T-helper 2 cell treated with Interferon-gamma antibody and Interleukin-4, amounts not matched to agents 5 μg/mL and 100 μg/mL, for 36 hours (primary cell): ENCODE results near the gene DLST.

Source experiments
- DNase-seq: peaks from one replicate; pipeline ENCODE4 v3.0.0; 2021; ENCODE audit warnings: low spot score
- H3K27ac Mint-ChIP-seq: one replicate; pipeline ENCODE4 v1.8.0; 2021; ENCODE audit warnings: mild to moderate bottlenecking, mixed read lengths
- H3K27me3 Mint-ChIP-seq: one replicate; pipeline ENCODE4 v1.8.0; 2021; ENCODE audit warnings: low read depth, mixed read lengths
- H3K36me3 Mint-ChIP-seq: one replicate; pipeline ENCODE4 v1.8.0; 2021; ENCODE audit warnings: low read depth, mixed read lengths
- H3K4me1 Mint-ChIP-seq: one replicate; pipeline ENCODE4 v1.8.0; 2021; ENCODE audit warnings: low read depth, mixed read lengths
- H3K4me3 Mint-ChIP-seq: one replicate; pipeline ENCODE4 v1.8.0; 2022; ENCODE audit warnings: mild to moderate bottlenecking, moderate library complexity, mixed read lengths
- H3K9me3 Mint-ChIP-seq: one replicate; pipeline ENCODE4 v1.8.0; 2021; ENCODE audit warnings: mixed read lengths

DLST gene

GRCh38 chr14:74911704-74912103 lies 30.0 kb downstream of the DLST start:
- H3K27me3 Mint-ChIP-seq = no peaks in the 10 kb centered on the region
- H3K27ac Mint-ChIP-seq = no peak overlapping the region
- DNase-seq = no peak
- no peaks in the 10 kb centered on the region for H3K9me3 Mint-ChIP-seq
- no peaks in the 10 kb centered on the region for H3K4me1 Mint-ChIP-seq
- no peak overlapping the region for H3K4me3 Mint-ChIP-seq
- no peaks in the 10 kb centered on the region for H3K36me3 Mint-ChIP-seq

DNA sequence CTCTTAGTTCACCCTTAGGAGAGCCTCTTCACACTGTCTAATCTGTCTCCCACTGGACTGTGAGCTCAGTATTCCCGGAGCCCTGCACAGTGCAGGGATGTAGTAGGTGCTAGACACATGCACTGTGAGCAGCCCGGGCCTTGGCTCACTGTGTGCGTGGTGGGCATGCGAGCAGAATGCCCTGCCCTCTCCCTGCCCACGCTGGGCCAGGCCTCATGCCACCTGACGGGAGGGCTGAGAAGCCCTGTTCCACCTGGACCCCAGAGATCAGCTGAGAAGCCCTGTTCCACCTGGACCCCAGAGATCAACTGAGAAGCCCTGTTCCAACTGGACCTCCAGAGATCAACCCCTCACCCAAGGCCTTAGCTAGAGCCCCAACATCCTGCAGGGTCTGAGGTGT lies 30.4 kb downstream of the DLST start:
- H3K27me3 Mint-ChIP-seq = no peaks in the 10 kb centered on the region
- peak overlapping the region; percentile 20 for H3K27ac Mint-ChIP-seq
- no peaks in the 10 kb centered on the region for H3K9me3 Mint-ChIP-seq
- no peak for DNase-seq
- H3K4me3 Mint-ChIP-seq = no peak overlapping the region
- H3K36me3 Mint-ChIP-seq = no peaks in the 10 kb centered on the region
- no peaks in the 10 kb centered on the region for H3K4me1 Mint-ChIP-seq

DNA sequence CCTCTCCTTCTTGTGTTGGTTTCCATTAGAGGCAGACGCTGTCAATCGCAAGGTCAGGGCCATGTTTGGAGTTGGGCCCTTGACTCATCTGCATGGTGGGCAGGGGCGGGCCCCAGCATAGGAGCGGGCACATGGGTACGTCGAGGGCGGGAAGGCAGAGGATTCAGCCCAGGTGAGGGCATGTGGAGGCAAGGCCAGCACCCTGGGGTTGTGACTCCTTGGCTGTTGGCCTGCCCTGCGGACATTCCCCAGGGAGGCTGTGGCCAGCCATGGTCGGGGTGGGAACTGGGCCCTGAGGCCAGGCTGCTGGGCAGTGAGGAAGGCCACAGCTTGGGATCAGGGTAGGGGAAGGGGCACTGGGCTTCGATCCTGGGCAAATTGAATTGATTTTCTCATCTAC lies 31.1 kb downstream of the DLST start:
- Mint-ChIP-seq H3K36me3 (no peaks in the 10 kb centered on the region), H3K27ac (no peak overlapping the region), H3K27me3 (no peaks in the 10 kb centered on the region), H3K4me3 (no peak overlapping the region), H3K9me3 (no peaks in the 10 kb centered on the region), H3K4me1 (no peaks in the 10 kb centered on the region)
- no peak for DNase-seq

GRCh38 chr14:74913393-74913910 lies 31.7 kb downstream of the DLST start:
- H3K4me3 Mint-ChIP-seq = no peak overlapping the region
- no peaks in the 10 kb centered on the region for H3K9me3 Mint-ChIP-seq
- H3K27ac Mint-ChIP-seq = no peak overlapping the region
- H3K36me3 Mint-ChIP-seq = no peaks in the 10 kb centered on the region
- H3K27me3 Mint-ChIP-seq = no peaks in the 10 kb centered on the region
- DNase-seq = no peak
- H3K4me1 Mint-ChIP-seq = no peaks in the 10 kb centered on the region

GRCh38 chr14:74913986-74914573 lies 32.4 kb downstream of the DLST start:
- Mint-ChIP-seq H3K4me1 (no peaks in the 10 kb centered on the region), H3K9me3 (no peaks in the 10 kb centered on the region), H3K4me3 (no peak overlapping the region), H3K27ac (no peak overlapping the region), H3K27me3 (no peaks in the 10 kb centered on the region), H3K36me3 (no peaks in the 10 kb centered on the region)
- no peak for DNase-seq

DNA sequence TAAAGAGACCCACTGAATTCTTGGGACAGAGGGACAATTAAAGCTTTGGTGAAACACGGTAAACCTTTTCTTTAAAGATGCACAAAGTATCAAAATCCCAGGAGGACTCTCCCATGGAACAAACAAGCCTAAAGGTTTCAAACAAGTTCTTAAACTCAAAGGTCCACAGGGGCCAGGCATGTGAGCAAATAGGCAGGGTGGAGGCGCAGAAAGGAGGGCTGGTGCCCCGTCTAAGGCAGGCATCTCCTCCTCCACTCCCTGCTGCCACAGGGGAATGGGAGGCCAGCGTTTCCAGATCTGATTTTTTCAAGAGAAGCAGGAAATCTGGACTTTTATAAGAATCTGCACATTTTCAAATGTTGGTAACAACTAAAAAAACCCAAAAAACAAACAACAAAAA lies 33.7 kb downstream of the DLST start:
- H3K9me3 Mint-ChIP-seq = no peaks in the 10 kb centered on the region
- no peaks in the 10 kb centered on the region for H3K36me3 Mint-ChIP-seq
- no peaks in the 10 kb centered on the region for H3K4me1 Mint-ChIP-seq
- DNase-seq = no peak
- H3K27me3 Mint-ChIP-seq = no peaks in the 10 kb centered on the region
- no peak overlapping the region for H3K4me3 Mint-ChIP-seq
- no peak overlapping the region for H3K27ac Mint-ChIP-seq

- Mint-ChIP-seq H3K27ac (no peak overlapping the region), H3K36me3 (no peaks in the 10 kb centered on the region), H3K4me3 (no peak overlapping the region), H3K27me3 (no peaks in the 10 kb centered on the region), H3K4me1 (no peaks in the 10 kb centered on the region), H3K9me3 (no peaks in the 10 kb centered on the region)
- DNase-seq = no peak
Measured at GRCh38 chr14:74915826-74916225, 34.1 kb downstream of the DLST start.

GRCh38 chr14:74917178-74917543 lies 35.4 kb downstream of the DLST start:
- Mint-ChIP-seq H3K27ac (peak overlapping the region; percentile 31), H3K4me3 (no peak overlapping the region), H3K36me3 (no peaks in the 10 kb centered on the region), H3K4me1 (peaks cover 1% of the 10 kb centered on the region), H3K27me3 (no peaks in the 10 kb centered on the region), H3K9me3 (no peaks in the 10 kb centered on the region)
- DNase-seq = no peak

DNA sequence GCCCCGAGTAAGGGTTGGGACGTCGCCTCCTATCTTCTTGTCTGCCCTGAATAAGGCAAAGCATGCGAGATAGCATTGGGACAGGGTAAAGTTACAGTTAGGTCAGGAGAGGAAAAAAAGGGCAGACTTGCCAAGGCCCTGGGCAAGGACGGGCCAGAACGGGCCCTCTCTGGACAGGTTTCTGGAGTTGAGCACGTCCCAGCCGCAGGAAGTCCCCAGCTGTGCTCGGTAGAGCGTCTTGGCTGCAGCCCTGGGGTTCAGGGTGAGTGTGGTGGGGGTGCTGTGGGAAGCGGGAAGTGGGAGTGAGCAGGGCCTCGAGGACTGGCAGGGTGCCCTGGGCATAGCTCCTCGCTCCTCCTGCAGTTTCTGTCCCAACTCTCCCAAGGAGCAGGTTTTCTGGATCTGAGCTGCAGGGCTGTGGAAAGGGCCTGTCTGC lies 35.9 kb downstream of the DLST start:
- Mint-ChIP-seq H3K4me3 (no peak overlapping the region), H3K27me3 (no peaks in the 10 kb centered on the region), H3K4me1 (peaks cover 3% of the 10 kb centered on the region), H3K36me3 (no peaks in the 10 kb centered on the region), H3K9me3 (no peaks in the 10 kb centered on the region), H3K27ac (peak overlapping the region; percentile 31)
- DNase-seq = no peak

- no peak overlapping the region for H3K27ac Mint-ChIP-seq
- peaks cover 3% of the 10 kb centered on the region for H3K4me1 Mint-ChIP-seq
- no peaks in the 10 kb centered on the region for H3K36me3 Mint-ChIP-seq
- DNase-seq = no peak
- H3K9me3 Mint-ChIP-seq = no peaks in the 10 kb centered on the region
- no peaks in the 10 kb centered on the region for H3K27me3 Mint-ChIP-seq
- no peak overlapping the region for H3K4me3 Mint-ChIP-seq
Measured at GRCh38 chr14:74918380-74918779, 36.7 kb downstream of the DLST start.

GRCh38 chr14:74919421-74920165 lies 37.9 kb downstream of the DLST start:
- peaks cover 3% of the 10 kb centered on the region for H3K4me1 Mint-ChIP-seq
- H3K27me3 Mint-ChIP-seq = no peaks in the 10 kb centered on the region
- H3K36me3 Mint-ChIP-seq = no peaks in the 10 kb centered on the region
- H3K9me3 Mint-ChIP-seq = no peaks in the 10 kb centered on the region
- no peak overlapping the region for H3K4me3 Mint-ChIP-seq
- no peak for DNase-seq
- H3K27ac Mint-ChIP-seq = no peak overlapping the region

DNA sequence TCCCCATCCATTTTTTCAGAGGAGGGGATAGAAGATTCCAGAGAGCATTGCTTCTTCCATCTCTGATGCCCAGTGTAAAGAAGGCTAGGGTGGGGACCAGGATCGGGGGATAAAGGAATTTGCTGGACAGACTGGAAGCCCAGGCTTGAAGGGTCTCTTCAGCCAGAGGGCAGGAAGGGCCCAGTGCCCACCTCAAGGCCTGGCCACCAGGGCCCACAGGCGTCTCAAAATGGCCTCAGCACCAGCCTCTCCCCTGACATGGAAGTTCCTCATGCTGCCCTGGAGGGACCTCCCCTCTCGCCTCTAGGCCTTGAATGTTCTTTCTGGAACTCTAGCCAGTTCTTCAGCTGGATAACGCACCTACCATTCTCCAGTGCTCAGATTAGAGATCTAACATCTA lies 38.6 kb downstream of the DLST start:
- DNase-seq = no peak
- Mint-ChIP-seq H3K4me1 (peaks cover 3% of the 10 kb centered on the region), H3K27me3 (peaks cover 4% of the 10 kb centered on the region), H3K9me3 (no peaks in the 10 kb centered on the region), H3K36me3 (no peaks in the 10 kb centered on the region), H3K4me3 (no peak overlapping the region), H3K27ac (no peak overlapping the region)

GRCh38 chr14:74921053-74921620 lies 39.4 kb downstream of the DLST start:
- no peaks in the 10 kb centered on the region for H3K36me3 Mint-ChIP-seq
- DNase-seq = no peak
- peaks cover 4% of the 10 kb centered on the region for H3K27me3 Mint-ChIP-seq
- no peaks in the 10 kb centered on the region for H3K9me3 Mint-ChIP-seq
- H3K4me1 Mint-ChIP-seq = peaks cover 3% of the 10 kb centered on the region
- no peak overlapping the region for H3K27ac Mint-ChIP-seq
- H3K4me3 Mint-ChIP-seq = no peak overlapping the region

DNA sequence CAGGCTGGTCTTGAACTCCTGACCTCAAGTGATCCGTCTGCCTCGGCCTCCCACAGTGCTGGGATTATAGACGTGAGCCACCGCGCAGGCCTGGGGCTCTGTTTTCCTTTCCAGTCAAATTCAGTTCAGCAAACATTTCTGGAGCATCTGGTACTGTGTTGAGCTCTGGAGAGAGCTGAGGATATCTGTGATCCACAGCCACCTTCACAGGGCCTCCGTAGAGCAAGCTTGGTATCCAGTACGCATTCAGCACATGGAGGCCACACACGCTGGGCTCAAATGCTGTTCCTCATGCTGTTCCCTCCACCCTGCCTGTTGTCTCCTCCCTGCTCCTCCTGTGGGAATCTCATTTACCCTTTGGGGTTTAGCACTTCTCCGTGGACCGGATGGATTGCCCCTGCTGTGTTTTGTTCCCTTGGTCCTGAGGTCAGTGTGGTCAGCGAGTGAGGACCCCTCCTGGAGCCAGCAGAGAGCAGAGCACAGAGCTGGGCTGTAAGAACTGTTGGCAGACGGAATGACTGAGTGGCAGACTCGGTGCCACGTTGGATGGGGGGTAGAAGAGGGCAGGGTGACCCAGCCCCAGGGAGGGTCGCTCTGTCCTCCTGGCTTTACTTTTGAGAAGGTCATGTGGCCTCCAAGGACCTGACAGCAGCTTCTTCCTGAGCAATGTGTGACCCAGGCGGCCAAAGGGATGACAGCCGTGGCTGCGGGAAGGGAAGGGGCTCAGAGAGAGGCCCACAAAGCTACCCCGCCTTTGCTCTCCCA lies 40.5 kb downstream of the DLST start:
- no peaks in the 10 kb centered on the region for H3K36me3 Mint-ChIP-seq
- peaks cover 3% of the 10 kb centered on the region for H3K4me1 Mint-ChIP-seq
- peak overlapping the region; percentile 76 for H3K4me3 Mint-ChIP-seq
- no peaks in the 10 kb centered on the region for H3K9me3 Mint-ChIP-seq
- peak overlapping the region; percentile 62 for H3K27ac Mint-ChIP-seq
- peaks cover 6% of the 10 kb centered on the region for H3K27me3 Mint-ChIP-seq
- DNase-seq = no peak
